ENCODE measurements around the gene RNU5B-1.

DNA sequence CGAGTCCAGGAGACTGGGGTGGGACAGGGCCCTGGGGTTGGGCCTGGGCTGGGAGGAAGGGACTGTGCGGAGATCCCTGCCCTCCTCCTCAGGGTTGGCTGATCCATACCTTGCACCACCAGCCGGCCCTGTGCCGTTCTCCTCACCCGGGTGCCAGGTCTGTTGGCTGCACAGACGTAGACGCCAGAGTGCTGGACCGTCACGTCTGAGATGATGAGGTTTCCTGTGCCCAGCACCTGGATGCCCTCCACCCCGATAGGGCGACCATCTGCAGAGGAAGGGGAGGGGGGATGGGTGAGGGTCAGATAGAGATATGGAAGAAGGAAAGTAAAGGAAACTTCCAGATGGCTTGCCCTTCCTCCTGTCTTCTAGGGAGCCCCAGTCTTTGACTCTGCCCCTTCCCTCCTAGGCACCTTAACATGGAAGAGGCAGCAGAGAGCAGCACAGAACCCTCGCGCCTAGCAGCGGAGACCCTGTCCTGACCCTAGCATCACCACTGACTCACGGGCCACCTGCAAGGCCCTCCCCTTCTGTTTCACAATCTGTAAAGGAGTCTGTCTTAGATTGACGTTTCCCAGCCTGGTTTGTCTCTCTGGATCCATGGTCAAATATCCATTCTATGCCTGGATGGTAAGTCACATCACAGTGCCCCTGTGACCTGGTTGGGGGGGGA lies 28.8 kb downstream of the RNU5B-1 start:
- TF ChIP-seq, protein P1, sequence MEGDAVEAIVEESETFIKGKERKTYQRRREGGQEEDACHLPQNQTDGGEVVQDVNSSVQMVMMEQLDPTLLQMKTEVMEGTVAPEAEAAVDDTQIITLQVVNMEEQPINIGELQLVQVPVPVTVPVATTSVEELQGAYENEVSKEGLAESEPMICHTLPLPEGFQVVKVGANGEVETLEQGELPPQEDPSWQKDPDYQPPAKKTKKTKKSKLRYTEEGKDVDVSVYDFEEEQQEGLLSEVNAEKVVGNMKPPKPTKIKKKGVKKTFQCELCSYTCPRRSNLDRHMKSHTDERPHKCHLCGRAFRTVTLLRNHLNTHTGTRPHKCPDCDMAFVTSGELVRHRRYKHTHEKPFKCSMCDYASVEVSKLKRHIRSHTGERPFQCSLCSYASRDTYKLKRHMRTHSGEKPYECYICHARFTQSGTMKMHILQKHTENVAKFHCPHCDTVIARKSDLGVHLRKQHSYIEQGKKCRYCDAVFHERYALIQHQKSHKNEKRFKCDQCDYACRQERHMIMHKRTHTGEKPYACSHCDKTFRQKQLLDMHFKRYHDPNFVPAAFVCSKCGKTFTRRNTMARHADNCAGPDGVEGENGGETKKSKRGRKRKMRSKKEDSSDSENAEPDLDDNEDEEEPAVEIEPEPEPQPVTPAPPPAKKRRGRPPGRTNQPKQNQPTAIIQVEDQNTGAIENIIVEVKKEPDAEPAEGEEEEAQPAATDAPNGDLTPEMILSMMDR (IDR thresholded peaks at IDR 0.05) = no peak
- TF ChIP-seq POLR2AphosphoS5 (IDR thresholded peaks at IDR 0.05) = no peak
